ENCODE results near the gene APBB2. TPM values are rescaled to one million over a fixed set of nuclear protein-coding genes. Genes with fewer than 3 reads are reported as not detected.

APBB2 gene
- total and polyA plus RNA-seq, 10 of the 15 experiments (the other 5 are each of a cell fraction or from before 2014, with no cell fraction given) = 2.7 to 24.6 (median 19.0) TPM

DNA sequence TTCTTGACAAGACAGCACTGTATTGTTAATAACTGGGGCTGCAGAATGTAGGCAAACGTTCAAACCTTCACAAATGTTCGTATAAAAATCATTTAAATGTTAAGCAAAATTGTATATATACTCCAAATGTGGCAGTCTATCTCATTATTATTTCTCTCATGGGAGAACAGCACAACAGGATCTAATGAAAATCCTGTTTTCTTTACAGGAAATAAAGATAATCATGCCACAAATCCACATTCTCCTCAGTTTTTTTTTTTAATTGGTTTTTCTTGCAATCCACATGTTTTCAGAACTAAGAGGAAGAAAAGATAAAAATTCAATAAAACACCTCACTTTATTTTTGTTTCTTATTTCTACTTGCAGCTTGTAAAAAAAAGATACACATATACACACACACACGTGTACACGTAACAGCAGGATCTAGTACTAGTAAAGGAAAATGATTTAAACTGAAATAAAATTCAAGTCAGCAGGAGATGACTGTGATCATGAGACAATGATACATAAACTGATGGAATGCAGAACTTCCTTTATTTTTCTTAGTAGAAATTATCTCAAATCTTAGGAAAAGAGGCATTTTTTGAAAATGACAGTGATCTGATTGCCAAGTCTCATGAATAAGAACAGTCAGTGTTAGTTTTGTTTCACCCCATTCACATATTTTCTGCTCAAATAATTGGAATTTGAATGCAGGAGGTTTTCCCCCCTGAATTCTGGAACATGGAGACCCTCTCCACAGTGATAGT lies 11.3 kb downstream of the APBB2 start:
- CTCF ChIA-PET = interaction anchor here (0.6 to 4.2 kb wide), 8 partner anchors 8 to 278 kb away, joined by 3 to 30 read pairs (median 11); partner anchors contain the start of gene APBB2
- no peak for FAIRE-seq
- Histone ChIP-seq H3K27me3 (replicated peaks in 1 of 2; ENCODE audit: control insufficient read depth in 2 of 2, insufficient read depth in 2 of 2, low read length in 1 of 2) (no peaks in the 10 kb centered on the region), H3K4me2 (ENCODE audit: control insufficient read depth, insufficient read depth) (no peak overlapping the region), H3K9me3 (replicated peaks; ENCODE audit: control insufficient read depth, insufficient read depth, low read length) (no peaks in the 10 kb centered on the region), H2AFZ (ENCODE audit: control insufficient read depth, low read depth, low read length) (no peak overlapping the region), H3K79me2 (ENCODE audit: control insufficient read depth, insufficient read depth, low read length) (peaks cover 58% of the 10 kb centered on the region), H4K20me1 (ENCODE audit: control insufficient read depth, insufficient read depth) (no peaks in the 10 kb centered on the region), H3K9ac (ENCODE audit: control insufficient read depth, insufficient read depth, low read length) (no peak overlapping the region), H3K36me3 (ENCODE audit: control insufficient read depth in 2 of 2, insufficient read depth in 2 of 2, low read length in 1 of 2) (no peaks in the 10 kb centered on the region; a peak in 1 of 4 replicates), H3K4me3 (no peak overlapping the region), H3K27ac (ENCODE audit: control insufficient read depth, insufficient read depth) (no peak overlapping the region), H3K4me1 (ENCODE audit: control insufficient read depth, insufficient read depth, low read length) (peaks cover 8% of the 10 kb centered on the region; the same call in 1 of the 2 replicates)
- in situ Hi-C loops (cut with MboI) (no loop called here), intact Hi-C loops (cut with micrococcal nuclease; ENCODE audit: unreplicated experiment) (no loop called here)
- no peak for ATAC-seq
- DNase-seq (ENCODE audit: low read depth, low spot score) = no peak
- RAD21 ChIA-PET (ENCODE audit: unreplicated experiment) = interaction anchor here (1.3 to 3.1 kb wide), 4 partner anchors 9 to 110 kb away, joined by 3 to 19 read pairs (median 6); no protein-coding TSS in a partner anchor
- SMC1A ChIA-PET (ENCODE audit: uncharacterized antibody, unreplicated experiment) = interaction anchor here (1.5 to 18.1 kb wide), 4 partner anchors 10 to 226 kb away, joined by 3 to 362 read pairs (median 14); partner anchors contain the start of gene APBB2
- TF ChIP-seq EED (IDR thresholded peaks at IDR 0.05; ENCODE audit: low read depth) (no peak), SRF (IDR thresholded peaks at IDR 0.05; ENCODE audit: low read depth in 2 of 2, low read length in 2 of 2) (no peak), YBX1 (IDR thresholded peaks at IDR 0.05) (no peak), ATF7 (IDR thresholded peaks at IDR 0.05; ENCODE audit: low read depth) (no peak), NRF1 (conservative IDR thresholded peaks at IDR 0.05; ENCODE audit: low read depth, low read length) (no peak), JUNB (IDR thresholded peaks at IDR 0.05) (no peak)
- POLR2A ChIA-PET = interaction anchor here (0.6 to 1.5 kb wide), 2 partner anchors 10 to 20 kb away, joined by 3 to 5 read pairs; no protein-coding TSS in a partner anchor
- no TSS peak for BruUV-seq (replicated peaks)
- 62% methylated on average over 4 of the region's 4 CpGs for WGBS (ENCODE audit: insufficient coverage, insufficient replicate concordance, low lambda C conversion rate, missing lambda C conversion rate)

- CTCF ChIA-PET = interaction anchor here (4.2 kb wide), 2 partner anchors 11 to 223 kb away, joined by 29 to 30 read pairs; partner anchors contain the start of gene APBB2
- H3K27me3 ChIP-seq (replicated peaks in 1 of 2; ENCODE audit: control insufficient read depth in 2 of 2, insufficient read depth in 2 of 2, low read length in 1 of 2) = no peaks in the 10 kb centered on the region
- POLR2A ChIA-PET = no interaction called here
- H3K27ac ChIP-seq (ENCODE audit: control insufficient read depth, insufficient read depth) = no peak overlapping the region
- FAIRE-seq (no peak), DNase-seq (ENCODE audit: low read depth, low spot score) (no peak), ATAC-seq (no peak)
- 71% methylated on average over 4 of the region's 4 CpGs for WGBS (ENCODE audit: insufficient coverage, insufficient replicate concordance, low lambda C conversion rate, missing lambda C conversion rate)
- no peaks in the 10 kb centered on the region for H4K20me1 ChIP-seq (ENCODE audit: control insufficient read depth, insufficient read depth)
- SMC1A ChIA-PET (ENCODE audit: uncharacterized antibody, unreplicated experiment) = interaction anchor here (1.5 to 4.0 kb wide), 5 partner anchors 9 to 222 kb away, joined by 3 to 23 read pairs (median 11); partner anchors contain the start of gene APBB2
- intact Hi-C loops (cut with micrococcal nuclease; ENCODE audit: unreplicated experiment) (no loop called here), in situ Hi-C loops (cut with MboI) (no loop called here)
- H3K4me1 ChIP-seq (ENCODE audit: control insufficient read depth, insufficient read depth, low read length) = peaks cover 9% of the 10 kb centered on the region; the same call in 1 of the 2 replicates
- RAD21 ChIA-PET (ENCODE audit: unreplicated experiment) = no interaction called here
- no TSS peak for BruUV-seq (replicated peaks)
- H3K79me2 ChIP-seq (ENCODE audit: control insufficient read depth, insufficient read depth, low read length) = peaks cover 55% of the 10 kb centered on the region
- no peak overlapping the region for H3K4me3 ChIP-seq
- no peak overlapping the region for H2AFZ ChIP-seq (ENCODE audit: control insufficient read depth, low read depth, low read length)
- no peak overlapping the region for H3K9ac ChIP-seq (ENCODE audit: control insufficient read depth, insufficient read depth, low read length)
- no peak overlapping the region for H3K4me2 ChIP-seq (ENCODE audit: control insufficient read depth, insufficient read depth)
- no peaks in the 10 kb centered on the region for H3K9me3 ChIP-seq (replicated peaks; ENCODE audit: control insufficient read depth, insufficient read depth, low read length)
- no peaks in the 10 kb centered on the region; a peak in 1 of 4 replicates for H3K36me3 ChIP-seq (ENCODE audit: control insufficient read depth in 2 of 2, insufficient read depth in 2 of 2, low read length in 1 of 2)
- TF ChIP-seq SMC3 (IDR thresholded peaks at IDR 0.05; ENCODE audit: borderline replicate concordance, low read length) = no peak
- TF ChIP-seq HDGF (IDR thresholded peaks at IDR 0.05) = no peak
- no peak for TF ChIP-seq ZNF622 (IDR thresholded peaks at IDR 0.05)
- TF ChIP-seq EGR1 (IDR thresholded peaks at IDR 0.05; ENCODE audit: borderline replicate concordance in 1 of 2, low read depth in 2 of 2, low read length in 2 of 2) = no peak
- no peak for TF ChIP-seq PML (IDR thresholded peaks at IDR 0.05; ENCODE audit: low read length)
- no peak for TF ChIP-seq TCF3 (IDR thresholded peaks at IDR 0.05; ENCODE audit: borderline replicate concordance, insufficient read depth, low read depth, low read length)
- TF ChIP-seq, protein P1, sequence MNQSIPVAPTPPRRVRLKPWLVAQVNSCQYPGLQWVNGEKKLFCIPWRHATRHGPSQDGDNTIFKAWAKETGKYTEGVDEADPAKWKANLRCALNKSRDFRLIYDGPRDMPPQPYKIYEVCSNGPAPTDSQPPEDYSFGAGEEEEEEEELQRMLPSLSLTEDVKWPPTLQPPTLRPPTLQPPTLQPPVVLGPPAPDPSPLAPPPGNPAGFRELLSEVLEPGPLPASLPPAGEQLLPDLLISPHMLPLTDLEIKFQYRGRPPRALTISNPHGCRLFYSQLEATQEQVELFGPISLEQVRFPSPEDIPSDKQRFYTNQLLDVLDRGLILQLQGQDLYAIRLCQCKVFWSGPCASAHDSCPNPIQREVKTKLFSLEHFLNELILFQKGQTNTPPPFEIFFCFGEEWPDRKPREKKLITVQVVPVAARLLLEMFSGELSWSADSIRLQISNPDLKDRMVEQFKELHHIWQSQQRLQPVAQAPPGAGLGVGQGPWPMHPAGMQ (IDR thresholded peaks at IDR 0.05; ENCODE audit: borderline replicate concordance) = no peak
- TF ChIP-seq SPI1 (IDR thresholded peaks at IDR 0.05; ENCODE audit: borderline replicate concordance, insufficient read depth, low read depth, low read length) = no peak
- no peak for TF ChIP-seq GATAD2B (conservative IDR thresholded peaks at IDR 0.05; ENCODE audit: low read depth)
- TF ChIP-seq RBBP5 (conservative IDR thresholded peaks at IDR 0.05) = no peak
- TF ChIP-seq ZNF207 (IDR thresholded peaks at IDR 0.05; ENCODE audit: borderline replicate concordance) = no peak
- no peak for TF ChIP-seq POLR2A (IDR thresholded peaks at IDR 0.05; ENCODE audit: low read depth, low read length)
These were observed 12.0 kb downstream of the APBB2 start for GRCh38 chr4:41202356-41202755.
